A549 (cell line): ENCODE results near the gene CFAP126. TPM values are rescaled to one million over a fixed set of nuclear protein-coding genes. Genes with fewer than 3 reads are reported as not detected.

ENCODE experiments used
- ATAC-seq, 2 experiments: fragments of 200-7000 bp in 1 of 2; fragments of >200 bp in 1 of 2; cut with Nextera tagmentation in 1 of 2; cut with Tn5 transposase in 1 of 2; 3 replicates each; pipeline versions ENCODE4 v1.8.0 to v1.9.1; 2018 to 2020; ENCODE audit warnings: mild to moderate bottlenecking in 1 of 2, moderate library complexity in 1 of 2
- CTCF ChIA-PET: fragments of 300-600 bp; sonication (Branson Sonifier 250); formaldehyde crosslinking; extraction: SDS; loops from one replicate; lab custom pipeline; 2021; ENCODE audit warnings: antibody characterized with exemption, inconsistent platforms; lab: Yijun Ruan, JAX
- POLR2A ChIA-PET: fragments of 350-600 bp; formaldehyde crosslinking; extraction: SDS; loops from one replicate; lab custom pipeline; 2021; ENCODE audit warnings: antibody characterized with exemption, inconsistent platforms; lab: Yijun Ruan, JAX
- DNase-seq, 2 experiments: peaks; one replicate each; pipeline versions ENCODE4 v3.0.0 to v3.0.0-alpha.2; 2011 to 2016; ENCODE audit warnings: low read depth in 1 of 2, low spot score in 1 of 2
- FAIRE-seq: peaks from 2 replicates; lab custom pipeline; 2011; peaks lifted over from hg19 to GRCh38; lab: Jason Lieb, UNC
- H3K27ac ChIP-seq, 2 experiments: fragments of >200 bp; sonication (Bioruptor Twin); formaldehyde crosslinking; 3 replicates each; pipeline ENCODE4 v1.5.1; 2016 to 2017
- H3K4me1 ChIP-seq: fragments of >200 bp; sonication (Bioruptor Twin); formaldehyde crosslinking; 3 replicates; pipeline ENCODE4 v1.6.1; 2016
- H3K4me2 ChIP-seq: fragments of >200 bp; sonication (Bioruptor Twin); formaldehyde crosslinking; 3 replicates; pipeline ENCODE4 v1.6.1; 2016
- H3K4me3 ChIP-seq: fragments of >200 bp; sonication (Bioruptor Twin); formaldehyde crosslinking; 3 replicates; pipeline ENCODE4 v1.5.1; 2016
- H3K9me3 ChIP-seq: fragments of >200 bp; sonication (Bioruptor Twin); formaldehyde crosslinking; 3 replicates; pipeline ENCODE4 v1.6.1; 2016
- CBX2 ChIP-seq: fragments of 200-600 bp; sonication (generic); IDR thresholded peaks from 2 replicates; pipeline ENCODE4 v1.6.1; 2016; ENCODE audit warnings: low read depth, mild to moderate bottlenecking, borderline replicate concordance
- CBX8 ChIP-seq: fragments of 200-600 bp; sonication (generic); IDR thresholded peaks from 2 replicates; pipeline ENCODE4 v1.6.1; 2016
- CEBPB ChIP-seq, 2 experiments: fragments of >200 bp in 1 of 2; sonication (Bioruptor Twin) in 1 of 2; formaldehyde crosslinking in 1 of 2; IDR thresholded peaks; 2 replicates each; pipeline ENCODE4 v1.6.1; 2012 to 2016
- CHD2 ChIP-seq: fragments of 150-350 bp; IDR thresholded peaks from 2 replicates; pipeline ENCODE4 v1.6.1; 2014; ENCODE audit warnings: low read length; ENCODE audit not compliant: partially characterized antibody
- EHMT2 ChIP-seq: fragments of 200-600 bp; sonication (generic); IDR thresholded peaks from 2 replicates; pipeline ENCODE4 v1.6.1; 2016; ENCODE audit warnings: antibody characterized with exemption, low read depth, mild to moderate bottlenecking, moderate library complexity
- ESRRA ChIP-seq: fragments of 150-350 bp; IDR thresholded peaks from 2 replicates; pipeline ENCODE4 v1.6.1; 2014; ENCODE audit warnings: mild to moderate bottlenecking, low read length, borderline replicate concordance
- HES2 ChIP-seq: fragments of >200 bp; sonication (Bioruptor Twin); formaldehyde crosslinking; IDR thresholded peaks from 2 replicates; pipeline ENCODE4 v1.6.1; 2016
- HMGXB4 ChIP-seq: fragments of 250-450 bp; sonication (Bioruptor Pico); IDR thresholded peaks from 2 replicates; pipeline ENCODE4 v1.5.0; 2021; ENCODE audit warnings: mild to moderate bottlenecking, moderate library complexity, borderline replicate concordance
- HOXB13 ChIP-seq: fragments of 250-450 bp; sonication (Bioruptor Pico); IDR thresholded peaks from 2 replicates; pipeline ENCODE4 v1.5.0; 2020; ENCODE audit warnings: low read depth, mild to moderate bottlenecking, moderate library complexity
- HOXB5 ChIP-seq: fragments of 250-450 bp; sonication (Bioruptor Pico); IDR thresholded peaks from 2 replicates; pipeline ENCODE4 v1.5.0; 2020; ENCODE audit warnings: mild to moderate bottlenecking, moderate library complexity
- JUN ChIP-seq, 2 experiments: fragments of >200 bp; sonication (Bioruptor Twin); formaldehyde crosslinking; IDR thresholded peaks; 2 replicates in 1 of 2; 3 replicates in 1 of 2; pipeline ENCODE4 v1.6.1; 2016 to 2017
- KDM1A ChIP-seq: fragments of 200-600 bp; sonication (generic); IDR thresholded peaks from 2 replicates; pipeline ENCODE4 v1.6.1; 2016; ENCODE audit warnings: low read depth, mild to moderate bottlenecking
- KDM5A ChIP-seq: fragments of 200-600 bp; sonication (generic); IDR thresholded peaks from 2 replicates; pipeline ENCODE4 v1.6.1; 2016; ENCODE audit warnings: antibody characterized with exemption, mild to moderate bottlenecking
- MAFK ChIP-seq: fragments of 450-650 bp; IDR thresholded peaks from 2 replicates; pipeline ENCODE4 v1.6.1; 2014; ENCODE audit not compliant: partially characterized antibody
- MAX ChIP-seq: IDR thresholded peaks from 2 replicates; pipeline ENCODE4 v1.6.1; 2012
- NFE2L2 ChIP-seq: fragments of 150-350 bp; conservative IDR thresholded peaks from 2 replicates; pipeline ENCODE4 v1.6.1; 2014; ENCODE audit warnings: low read length
- PBX3 ChIP-seq: IDR thresholded peaks from 2 replicates; pipeline ENCODE4 v1.6.1; 2012
- PHF8 ChIP-seq: fragments of 200-600 bp; sonication (generic); IDR thresholded peaks from 2 replicates; pipeline ENCODE4 v1.6.1; 2016; ENCODE audit warnings: low read depth, mild to moderate bottlenecking, antibody characterized with exemption, moderate library complexity, borderline replicate concordance
- POLR2A ChIP-seq: IDR thresholded peaks from 2 replicates; pipeline ENCODE4 v1.6.1; 2012; ENCODE audit warnings: mild to moderate bottlenecking, low read length
- RAD21 ChIP-seq, 2 experiments: fragments of >200 bp in 1 of 2; sonication (Bioruptor Twin) in 1 of 2; formaldehyde crosslinking in 1 of 2; IDR thresholded peaks in 1 of 2; conservative IDR thresholded peaks in 1 of 2; 2 replicates in 1 of 2; 3 replicates in 1 of 2; pipeline ENCODE4 v1.6.1; 2012 to 2018; ENCODE audit warnings: inconsistent platforms in 1 of 2
- RARB ChIP-seq: fragments of 250-450 bp; sonication (Bioruptor Pico); IDR thresholded peaks from 2 replicates; pipeline ENCODE4 v1.8.0; 2021; ENCODE audit warnings: mild to moderate bottlenecking, moderate library complexity
- RCOR1 ChIP-seq: fragments of 150-350 bp; IDR thresholded peaks from 2 replicates; pipeline ENCODE4 v1.6.1; 2014; ENCODE audit warnings: antibody characterized with exemption, low read length, low read depth
- RNF2 ChIP-seq: fragments of 200-600 bp; sonication (generic); IDR thresholded peaks from 2 replicates; pipeline ENCODE4 v1.6.1; 2016; ENCODE audit warnings: low read depth, mild to moderate bottlenecking, antibody characterized with exemption, moderate library complexity, borderline replicate concordance
- ZNF302 ChIP-seq: fragments of 250-450 bp; sonication (Bioruptor Pico); IDR thresholded peaks from 2 replicates; pipeline ENCODE4 v1.9.0; 2021; ENCODE audit warnings: inconsistent platforms, mild to moderate bottlenecking, moderate library complexity
- ZSCAN20 ChIP-seq: fragments of 250-450 bp; sonication (Bioruptor Pico); IDR thresholded peaks from 2 replicates; pipeline ENCODE4 v1.8.0; 2022; ENCODE audit warnings: mild to moderate bottlenecking, moderate library complexity
- WGBS: methylation state at CpG from one replicate; pipeline ENCODE4 v1.1.6; 2017; ENCODE audit errors: missing lambda C conversion rate; 5-methylcytosine and 5-hydroxymethylcytosine counted together
- polyA plus RNA-seq, 4 experiments: library from polyadenylated mRNA; depleted of rRNA in 3 of 4; stranded (reverse); fragments of >200 nt; fragmentation: RNase III in 1 of 4; extraction: RNeasy Plus Mini Kit Qiagen cat#74134 plus additional on column Dnase treatment in 1 of 4; gene quantifications; 2 replicates in 3 of 4; 3 replicates in 1 of 4; pipeline ENCODE4 v1.2.3, GENCODE V29; 2011 to 2017
- TF ChIP-seq, protein P1 (sequence below): fragments of >200 bp; sonication (Bioruptor Twin); formaldehyde crosslinking; IDR thresholded peaks from 3 replicates; pipeline ENCODE4 v1.5.1; 2016
- TF ChIP-seq, protein P2 (sequence below): fragments of 150-350 bp; IDR thresholded peaks from 2 replicates; pipeline ENCODE4 v1.6.1; 2014; ENCODE audit warnings: low read depth, mild to moderate bottlenecking, low read length

Gene CFAP126
- polyA plus RNA-seq, 2 of the 4 experiments (the other 2 are of a cell fraction), result not detected

DNA sequence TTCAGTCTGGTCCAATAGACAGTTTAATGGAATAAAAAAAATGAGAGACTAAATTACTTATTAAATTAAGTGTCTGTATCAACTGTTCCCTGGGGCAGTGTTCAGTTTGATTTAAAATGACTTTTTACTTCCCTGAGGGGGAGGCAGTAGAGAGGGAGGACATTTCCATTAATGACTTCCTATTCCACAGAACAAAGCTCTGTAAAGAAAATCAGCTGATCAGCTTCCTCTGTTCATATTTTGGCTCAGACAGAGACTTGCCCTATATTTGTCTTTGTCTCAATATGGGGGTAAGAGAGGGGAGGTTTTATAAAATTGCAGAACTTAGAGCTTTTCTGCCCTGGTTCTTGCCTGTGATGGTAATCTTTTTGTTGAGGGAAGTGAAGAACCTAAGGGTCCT lies 8.4 kb downstream of the CFAP126 start:
- ATAC-seq, result no peak
- Histone ChIP-seq H3K4me1 (no peaks in the 10 kb centered on the region), H3K9me3 (no peaks in the 10 kb centered on the region), H3K4me3 (no peak overlapping the region), H3K4me2 (no peak overlapping the region), H3K27ac (no peak overlapping the region)
- TF ChIP-seq POLR2A (no peak), CBX2 (no peak), HES2 (no peak), CHD2 (no peak), KDM1A (no peak), NFE2L2 (no peak), HOXB5 (CRISPR knock-in tag) (no peak), HOXB13 (CRISPR knock-in tag) (no peak), CEBPB (IDR thresholded peaks at IDR 0.05) (no peak), ZSCAN20 (CRISPR knock-in tag) (no peak)
- ChIA-PET POLR2A (no interaction called here), CTCF (interaction anchor here (0.6 to 1.7 kb wide), 3 partner anchors 17 to 37 kb away, joined by 3 to 5 read pairs (median 3); no protein-coding TSS in a partner anchor)
- FAIRE-seq, result no peak
- no peak for DNase-seq

DNA sequence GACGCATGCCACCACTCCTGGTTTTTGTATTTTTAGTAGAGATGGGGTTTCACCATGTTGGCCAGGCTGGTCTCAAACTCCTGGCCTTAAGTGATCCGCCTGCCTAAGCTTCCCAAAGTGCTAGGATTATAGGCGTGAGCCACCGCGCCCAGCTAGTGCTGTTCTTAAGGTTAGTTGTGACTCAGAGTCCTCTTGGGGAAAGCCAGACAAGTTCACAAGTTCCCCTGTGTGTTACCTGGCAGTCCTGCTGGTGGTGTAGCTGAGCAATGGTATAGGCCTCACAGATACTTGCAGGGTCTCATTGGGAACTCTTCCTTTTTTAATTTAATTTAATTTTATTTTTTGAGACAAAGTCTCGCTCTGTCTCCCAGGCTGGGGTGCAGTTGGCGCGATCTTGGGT lies 10.6 kb downstream of the CFAP126 start:
- POLR2A ChIA-PET, result no interaction called here
- DNase-seq (peak in 1 of 2 experiments; percentile 13), ATAC-seq (no peak), FAIRE-seq (no peak)
- Histone ChIP-seq H3K4me3 (no peak overlapping the region), H3K4me1 (no peaks in the 10 kb centered on the region), H3K4me2 (no peak overlapping the region), H3K9me3 (no peaks in the 10 kb centered on the region), H3K27ac (no peak overlapping the region)
- WGBS, result 86% methylated on average over 7 of the region's 8 CpGs
- CTCF ChIA-PET, result interaction anchor here (1.1 to 2.0 kb wide), 4 partner anchors 17 to 165 kb away, joined by 3 to 13 read pairs (median 6); no protein-coding TSS in a partner anchor
- TF ChIP-seq RARB (no peak), ZNF302 (CRISPR knock-in tag) (no peak), MAFK (no peak), PHF8 (no peak), KDM5A (no peak), RNF2 (no peak), RAD21 (conservative IDR thresholded peaks at IDR 0.05 in 1 of 2, IDR thresholded peaks at IDR 0.05 in 1 of 2) (no peak), HES2 (no peak), RCOR1 (no peak), EHMT2 (no peak), CEBPB (IDR thresholded peaks at IDR 0.05) (no peak), MAX (no peak), JUN (IDR thresholded peaks at IDR 0.05) (no peak), HMGXB4 (CRISPR knock-in tag) (no peak), ESRRA (no peak), PBX3 (no peak), CBX8 (no peak)
- TF ChIP-seq, protein P1, sequence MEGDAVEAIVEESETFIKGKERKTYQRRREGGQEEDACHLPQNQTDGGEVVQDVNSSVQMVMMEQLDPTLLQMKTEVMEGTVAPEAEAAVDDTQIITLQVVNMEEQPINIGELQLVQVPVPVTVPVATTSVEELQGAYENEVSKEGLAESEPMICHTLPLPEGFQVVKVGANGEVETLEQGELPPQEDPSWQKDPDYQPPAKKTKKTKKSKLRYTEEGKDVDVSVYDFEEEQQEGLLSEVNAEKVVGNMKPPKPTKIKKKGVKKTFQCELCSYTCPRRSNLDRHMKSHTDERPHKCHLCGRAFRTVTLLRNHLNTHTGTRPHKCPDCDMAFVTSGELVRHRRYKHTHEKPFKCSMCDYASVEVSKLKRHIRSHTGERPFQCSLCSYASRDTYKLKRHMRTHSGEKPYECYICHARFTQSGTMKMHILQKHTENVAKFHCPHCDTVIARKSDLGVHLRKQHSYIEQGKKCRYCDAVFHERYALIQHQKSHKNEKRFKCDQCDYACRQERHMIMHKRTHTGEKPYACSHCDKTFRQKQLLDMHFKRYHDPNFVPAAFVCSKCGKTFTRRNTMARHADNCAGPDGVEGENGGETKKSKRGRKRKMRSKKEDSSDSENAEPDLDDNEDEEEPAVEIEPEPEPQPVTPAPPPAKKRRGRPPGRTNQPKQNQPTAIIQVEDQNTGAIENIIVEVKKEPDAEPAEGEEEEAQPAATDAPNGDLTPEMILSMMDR, result no peak
- TF ChIP-seq, protein P2, sequence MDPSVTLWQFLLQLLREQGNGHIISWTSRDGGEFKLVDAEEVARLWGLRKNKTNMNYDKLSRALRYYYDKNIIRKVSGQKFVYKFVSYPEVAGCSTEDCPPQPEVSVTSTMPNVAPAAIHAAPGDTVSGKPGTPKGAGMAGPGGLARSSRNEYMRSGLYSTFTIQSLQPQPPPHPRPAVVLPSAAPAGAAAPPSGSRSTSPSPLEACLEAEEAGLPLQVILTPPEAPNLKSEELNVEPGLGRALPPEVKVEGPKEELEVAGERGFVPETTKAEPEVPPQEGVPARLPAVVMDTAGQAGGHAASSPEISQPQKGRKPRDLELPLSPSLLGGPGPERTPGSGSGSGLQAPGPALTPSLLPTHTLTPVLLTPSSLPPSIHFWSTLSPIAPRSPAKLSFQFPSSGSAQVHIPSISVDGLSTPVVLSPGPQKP, result no peak
